Stimulated activated CD4-positive, alpha-beta T cell treated with anti-CD3 and anti-CD28 coated beads, TNF-alpha, amount 100 ng/mL, for 1 hour (primary cell): ENCODE results near the gene SLCO3A1.
A peak's percentile ranks its signal among the peaks of the same experiment; 100 is the strongest.

ENCODE experiments used
- DNase-seq, 3 donors: peaks; one replicate each; pipeline ENCODE4 v3.0.0-alpha.2; 2020; ENCODE audit warnings: low read depth in 3 of 3, low spot score in 1 of 3

Gene SLCO3A1

DNA sequence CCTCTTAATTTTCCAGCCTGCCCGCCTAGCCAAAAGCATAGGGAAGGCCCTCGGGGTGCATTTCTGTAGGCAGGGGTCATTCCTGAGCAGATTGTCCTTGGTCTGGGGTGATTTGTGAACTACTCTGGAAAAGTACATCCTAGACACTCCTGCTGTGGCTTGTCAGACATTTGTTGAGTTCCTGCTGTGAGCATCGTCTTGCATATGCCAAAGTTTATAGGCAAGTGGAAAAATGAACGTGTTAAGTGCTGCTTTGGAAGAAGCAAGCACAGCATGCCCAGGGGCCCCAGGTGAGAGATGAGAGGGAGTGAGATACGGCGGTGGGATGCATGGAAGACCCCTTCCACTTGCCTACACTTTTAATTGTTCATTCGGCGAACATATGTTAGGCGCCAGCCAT is 302.4 kb downstream of the SLCO3A1 start:
- no peak for DNase-seq

DNA sequence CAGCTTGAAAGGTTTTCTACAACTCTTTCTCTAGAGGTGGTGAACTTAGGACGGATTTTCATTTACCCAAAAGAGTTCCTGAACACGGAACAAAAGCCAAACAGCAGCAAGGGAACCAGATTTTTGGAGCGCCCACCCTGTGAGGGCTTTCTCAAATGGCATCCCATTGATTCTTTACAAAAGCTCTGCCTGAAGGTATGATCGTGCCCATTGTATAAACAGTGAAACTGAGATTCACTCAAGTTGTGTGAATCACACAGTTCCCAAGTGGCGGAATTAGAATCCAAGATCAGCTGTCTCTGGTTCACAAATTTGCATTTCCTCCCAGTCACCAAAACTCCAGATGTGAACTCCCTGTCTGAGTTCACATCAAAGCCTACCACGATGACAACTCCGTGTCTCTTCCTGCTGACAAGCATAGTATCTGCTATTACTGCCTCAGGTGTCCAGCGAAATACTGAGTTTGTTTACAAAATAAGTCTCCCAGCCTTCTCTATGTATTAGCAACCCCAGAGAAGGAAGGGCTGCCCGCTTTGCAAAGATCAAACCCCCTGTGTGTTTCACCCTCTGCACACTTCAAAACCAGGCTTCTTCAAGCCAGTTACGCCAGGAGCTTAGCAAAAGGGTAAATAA is 304.3 kb downstream of the SLCO3A1 start:
- no peak for DNase-seq

DNA sequence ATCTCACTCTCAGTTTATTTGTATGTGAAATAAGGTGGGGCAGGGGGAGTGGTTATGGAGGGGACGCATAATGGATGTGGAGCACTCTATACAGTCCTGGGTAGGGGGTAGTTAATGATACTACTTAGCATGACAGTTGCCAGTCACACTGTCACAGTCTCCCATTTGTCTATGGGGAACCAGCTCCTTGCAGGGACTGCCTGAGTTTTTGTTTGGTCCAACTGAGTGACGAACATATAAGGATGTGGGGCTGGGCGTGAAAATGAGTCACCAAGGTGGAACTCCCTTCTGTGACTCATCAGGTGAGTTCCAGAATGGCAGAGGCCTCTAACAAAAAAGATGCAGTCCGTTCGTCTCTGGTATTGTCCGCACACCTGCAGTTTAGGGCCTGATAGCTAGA is 304.9 kb downstream of the SLCO3A1 start:
- DNase-seq = peak in 2 of 3 donors; percentile 2 to 3

DNA sequence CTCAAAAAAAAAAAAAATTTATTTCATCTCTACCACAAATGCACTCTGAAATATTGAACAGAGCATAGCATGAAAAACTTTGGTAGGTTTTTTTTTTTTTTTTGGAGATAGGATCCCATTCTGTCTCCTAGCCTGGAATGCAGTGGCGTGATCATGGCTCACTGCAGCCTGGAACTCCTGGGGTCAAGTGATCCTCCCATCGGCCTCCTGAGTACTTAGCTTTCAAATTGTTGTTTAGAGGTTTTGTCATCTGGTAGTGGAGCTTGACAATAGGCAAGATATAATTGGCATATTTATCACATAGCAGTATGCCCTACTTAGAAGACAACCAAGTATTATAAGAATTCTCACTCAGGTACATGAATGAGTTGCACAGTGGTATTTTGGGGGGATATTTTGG is 306.0 kb downstream of the SLCO3A1 start:
- DNase-seq = no peak

DNA sequence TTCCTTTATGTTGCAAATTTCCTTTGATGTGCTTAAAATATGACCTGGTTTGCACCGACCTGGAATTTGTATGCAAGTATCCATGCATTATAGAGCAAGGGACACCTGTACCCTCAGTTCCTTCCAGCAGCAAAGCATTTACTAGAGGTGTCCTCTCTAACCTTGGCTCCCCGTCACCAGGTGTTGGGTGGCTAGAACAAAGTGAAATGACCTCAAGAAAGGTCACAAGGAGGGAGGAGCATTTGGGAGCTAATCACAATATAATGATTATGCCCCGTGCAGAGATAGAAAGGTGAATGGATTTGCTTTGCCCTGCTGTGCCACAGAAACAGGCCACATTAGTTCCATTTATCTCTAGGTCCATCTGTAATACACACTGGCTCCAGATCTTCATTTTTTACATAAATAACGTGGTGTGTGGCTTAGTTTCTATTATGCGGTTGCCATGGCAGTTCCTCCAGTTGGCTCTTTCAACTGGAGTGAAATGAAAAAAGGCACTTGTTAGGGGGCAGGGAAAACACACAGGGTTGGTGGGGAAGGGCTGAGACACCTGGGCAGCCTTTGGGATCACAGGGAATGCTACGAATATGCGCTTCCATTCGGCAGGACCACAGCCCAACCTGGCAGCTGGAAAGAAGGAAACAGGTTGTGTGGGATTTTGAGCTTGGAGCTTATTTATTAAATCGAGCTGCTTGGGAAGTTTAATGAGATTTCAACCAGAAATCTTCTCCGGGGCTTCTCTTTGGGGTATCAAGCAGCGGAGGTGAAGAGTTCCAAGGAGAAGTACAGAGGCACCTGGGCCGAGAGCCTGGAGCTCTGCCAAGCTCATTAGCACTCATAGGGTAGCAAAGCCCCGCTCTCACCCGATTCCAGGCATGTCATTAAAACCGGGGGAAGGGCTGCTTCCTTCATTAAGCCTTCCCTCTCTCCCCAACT is 306.7 kb downstream of the SLCO3A1 start:
- no peak for DNase-seq

DNA sequence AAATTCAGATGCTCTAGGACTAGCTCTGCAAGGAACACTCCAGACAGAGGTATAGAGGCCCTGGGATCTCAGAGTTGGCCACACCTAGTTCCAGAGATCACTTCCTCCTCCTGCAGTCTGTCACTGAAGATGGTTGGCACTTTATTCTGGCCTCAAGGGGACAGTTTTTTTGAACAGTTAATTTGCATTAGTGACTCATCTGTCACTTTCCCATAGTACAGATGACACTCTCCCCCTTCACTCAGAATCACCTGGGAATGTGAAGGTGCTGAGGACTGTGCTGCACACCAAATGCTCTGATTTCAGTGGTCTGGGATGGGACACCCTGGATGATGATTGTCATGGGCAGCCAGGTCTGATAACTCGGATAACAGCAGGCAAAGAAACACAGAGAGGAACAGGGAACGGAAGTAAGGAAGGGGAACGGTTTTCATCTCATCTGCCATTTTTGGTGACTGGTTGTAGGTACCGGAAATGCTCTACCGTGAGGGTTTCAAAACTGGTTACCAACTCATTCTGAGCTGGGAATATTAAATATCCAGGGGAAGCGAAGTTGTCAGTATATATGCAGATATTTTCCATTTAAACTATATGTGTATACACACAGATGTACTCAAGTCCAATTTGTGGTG is 307.6 kb downstream of the SLCO3A1 start:
- no peak for DNase-seq

DNA sequence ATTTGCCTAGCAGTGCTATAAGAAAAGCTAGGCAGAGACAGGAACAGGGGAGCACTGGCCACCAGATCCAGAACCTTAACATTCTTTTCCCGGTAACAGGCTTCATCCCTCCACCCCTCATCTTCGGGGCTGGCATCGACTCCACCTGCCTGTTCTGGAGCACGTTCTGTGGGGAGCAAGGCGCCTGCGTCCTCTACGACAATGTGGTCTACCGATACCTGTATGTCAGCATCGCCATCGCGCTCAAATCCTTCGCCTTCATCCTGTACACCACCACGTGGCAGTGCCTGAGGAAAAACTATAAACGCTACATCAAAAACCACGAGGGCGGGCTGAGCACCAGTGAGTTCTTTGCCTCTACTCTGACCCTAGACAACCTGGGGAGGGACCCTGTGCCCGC is 309.1 kb downstream of the SLCO3A1 start:
- no peak for DNase-seq

DNA sequence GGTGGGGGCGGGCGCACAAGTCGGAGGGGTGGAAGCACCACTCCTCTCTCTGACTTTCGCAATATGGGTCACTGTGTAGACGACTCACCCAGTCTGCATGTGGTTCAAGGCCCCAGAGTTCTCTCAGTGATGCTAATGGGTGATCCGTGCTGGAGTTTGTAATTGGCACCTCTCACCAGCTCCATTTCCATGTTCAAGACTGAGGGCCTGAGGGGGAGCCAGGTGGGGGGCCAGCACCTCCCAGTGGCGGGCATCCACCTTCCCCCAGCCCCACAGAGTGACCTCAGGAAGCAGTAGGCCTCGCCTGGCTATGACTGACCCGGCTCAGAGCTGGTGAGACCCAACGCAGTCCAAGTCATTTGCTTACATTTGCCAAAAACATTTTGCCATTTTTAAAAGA is 310.1 kb downstream of the SLCO3A1 start:
- DNase-seq = no peak

DNA sequence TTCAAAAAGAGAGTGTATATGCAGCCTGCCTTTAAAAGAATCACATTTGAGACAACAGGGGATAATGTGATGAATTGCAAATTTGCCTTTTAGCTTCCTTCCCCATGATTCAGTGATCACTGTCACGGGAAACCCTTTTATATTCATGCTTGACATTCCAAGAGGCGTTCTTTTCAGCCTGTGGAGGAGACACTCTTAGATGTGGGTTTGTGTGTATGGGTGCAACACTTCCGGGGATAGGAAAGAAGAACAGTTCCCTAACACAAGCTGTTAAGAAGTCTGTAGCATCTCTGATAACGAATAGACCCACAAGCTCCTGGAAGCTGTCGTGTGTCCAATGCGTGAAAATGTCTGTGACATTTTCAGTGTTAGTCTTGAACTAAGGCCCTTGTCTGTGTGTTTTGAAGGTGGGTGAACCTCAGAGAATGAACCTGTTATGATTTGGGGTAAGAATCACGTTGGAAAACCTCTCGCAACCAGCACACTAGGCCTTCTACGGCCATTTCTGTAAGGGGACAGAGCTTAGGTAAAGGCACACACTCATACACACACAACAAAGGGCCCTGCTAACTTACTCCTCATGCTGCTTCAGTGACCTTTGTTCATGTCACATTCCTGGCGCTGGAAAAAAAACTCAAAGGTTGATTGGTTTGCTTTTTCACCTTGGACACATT is 311.0 kb downstream of the SLCO3A1 start:
- DNase-seq = no peak

DNA sequence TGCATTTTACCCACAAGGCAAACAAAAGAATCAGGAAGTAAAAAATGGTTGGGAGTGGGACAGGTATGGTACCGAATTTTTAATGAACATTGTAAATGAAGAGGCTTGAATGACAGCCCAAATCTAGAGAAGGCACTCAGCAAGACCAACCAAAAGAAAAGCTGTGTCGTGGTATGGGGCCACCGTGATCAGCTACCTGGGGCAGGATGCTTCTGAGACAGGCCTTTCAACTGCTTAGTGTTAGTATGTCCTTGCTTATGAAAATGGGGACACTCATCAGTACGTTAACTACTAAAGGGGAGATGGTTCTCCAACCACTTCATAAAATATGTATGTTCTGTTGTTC is 311.5 kb downstream of the SLCO3A1 start:
- no peak for DNase-seq

DNA sequence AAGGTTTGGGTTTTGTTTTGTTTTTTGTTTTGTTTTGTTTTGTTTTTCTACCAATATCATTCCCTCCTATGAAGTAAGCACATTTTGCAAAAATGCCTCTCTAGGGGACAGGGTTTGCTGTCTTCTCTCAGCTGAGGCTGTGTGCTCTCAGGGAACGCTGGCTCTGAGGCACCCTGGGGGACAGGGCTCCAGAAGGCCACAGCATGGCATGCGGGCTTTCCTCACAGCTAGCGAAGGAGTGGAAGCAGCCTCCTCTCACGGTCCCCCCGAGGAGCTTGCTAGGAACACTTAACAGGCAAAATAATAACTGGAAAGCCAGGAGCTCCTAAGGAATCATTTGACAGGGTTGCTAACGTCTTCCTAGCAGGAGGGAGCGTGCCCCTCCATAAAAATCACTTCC is 312.5 kb downstream of the SLCO3A1 start:
- no peak for DNase-seq

DNA sequence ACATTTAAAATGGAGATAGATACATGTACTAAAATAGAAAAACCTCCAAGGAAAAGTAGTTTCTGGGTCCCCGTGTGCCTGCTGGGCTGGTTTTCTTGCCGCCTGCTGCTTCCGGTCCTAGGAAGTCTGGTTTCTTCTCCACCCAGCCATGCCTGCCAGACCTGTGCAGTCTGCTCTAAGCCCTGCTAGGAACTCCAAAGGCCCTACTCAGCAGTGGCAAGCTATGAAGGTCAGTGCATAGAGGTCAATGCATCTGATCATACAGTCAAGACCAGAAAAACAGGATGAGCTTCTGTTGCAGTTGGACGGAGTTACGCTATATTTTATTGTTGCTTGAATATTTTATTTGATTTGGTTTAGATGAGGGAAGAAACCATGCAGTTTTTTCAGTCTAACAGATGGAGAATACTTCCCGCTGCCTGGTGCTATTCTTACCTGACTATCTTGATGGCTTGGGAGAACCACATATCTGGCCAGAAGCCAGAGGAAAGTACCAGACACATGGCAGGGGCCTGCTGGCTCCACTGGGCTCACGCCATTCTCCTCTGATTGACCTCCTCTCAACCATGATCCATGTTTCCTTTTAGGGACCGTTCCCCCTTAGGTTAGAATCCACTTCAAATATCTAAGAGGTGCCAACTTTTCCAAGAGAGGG is 313.4 kb downstream of the SLCO3A1 start:
- no peak for DNase-seq

DNA sequence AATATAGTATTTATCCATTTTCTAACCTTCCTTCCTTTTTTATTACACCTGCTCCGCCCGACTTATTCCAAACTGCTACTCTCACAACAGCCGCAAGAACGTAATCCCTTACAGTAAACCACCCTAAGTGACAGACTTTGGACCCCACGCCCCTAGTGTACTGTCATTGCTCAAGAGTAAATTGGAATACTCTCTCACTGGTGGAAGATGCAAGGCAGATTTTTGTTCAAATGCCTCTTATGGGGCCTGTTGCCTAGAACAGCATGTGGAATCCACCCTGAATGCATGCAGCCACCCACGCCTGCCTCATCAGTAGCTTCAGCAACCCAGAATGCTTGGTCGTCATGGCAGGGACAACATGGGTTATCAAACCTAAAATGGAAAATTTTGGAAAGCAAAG is 313.9 kb downstream of the SLCO3A1 start:
- DNase-seq = no peak

DNA sequence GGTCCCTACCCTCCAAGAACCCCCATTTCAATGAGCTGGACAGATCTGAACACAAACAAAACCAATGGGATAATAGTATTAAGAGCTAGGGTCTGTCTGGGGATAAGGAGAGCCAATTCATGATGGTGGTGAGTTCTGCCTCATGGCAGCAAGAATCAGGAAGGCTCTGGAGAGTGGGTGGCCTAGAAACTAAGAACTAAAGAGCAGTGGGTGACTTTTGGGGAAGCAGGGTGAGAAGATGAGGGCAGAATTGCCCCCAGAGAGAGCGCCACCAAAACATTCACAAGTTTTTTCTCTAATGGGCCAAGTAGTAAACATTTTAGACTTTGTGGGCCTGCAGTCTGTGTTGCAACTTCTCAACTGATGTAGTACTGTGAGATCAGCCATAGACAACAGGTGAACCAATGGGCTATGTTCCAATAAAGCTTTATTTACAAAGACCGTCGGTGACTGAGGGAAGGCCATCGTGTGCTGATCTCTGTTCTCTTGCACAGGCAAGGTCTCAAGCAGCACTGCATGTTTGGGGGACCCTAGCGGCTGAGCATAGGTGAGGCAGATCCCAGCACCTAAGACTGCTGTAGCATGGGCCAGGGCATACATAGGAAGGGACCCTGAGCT is 314.7 kb downstream of the SLCO3A1 start:
- DNase-seq = no peak

DNA sequence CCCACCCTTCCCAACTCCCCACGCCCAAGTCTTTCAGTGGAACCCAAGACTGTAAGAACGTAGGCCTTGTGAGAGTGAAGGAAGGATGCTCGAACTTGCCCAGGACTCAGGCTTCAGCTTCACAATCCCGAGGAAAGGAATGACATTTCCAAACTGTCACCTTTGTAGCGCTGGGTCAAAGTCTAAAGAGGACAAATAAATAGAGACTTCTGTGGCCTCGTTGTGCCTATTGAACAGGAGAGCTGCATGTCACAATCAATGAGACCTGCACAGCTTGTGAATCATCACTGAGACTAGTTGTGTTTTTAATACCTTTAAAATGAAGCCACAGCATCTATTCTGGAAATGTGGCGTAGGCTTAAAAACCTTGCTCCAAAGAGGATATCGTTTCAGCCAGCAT is 317.4 kb downstream of the SLCO3A1 start:
- DNase-seq = no peak

DNA sequence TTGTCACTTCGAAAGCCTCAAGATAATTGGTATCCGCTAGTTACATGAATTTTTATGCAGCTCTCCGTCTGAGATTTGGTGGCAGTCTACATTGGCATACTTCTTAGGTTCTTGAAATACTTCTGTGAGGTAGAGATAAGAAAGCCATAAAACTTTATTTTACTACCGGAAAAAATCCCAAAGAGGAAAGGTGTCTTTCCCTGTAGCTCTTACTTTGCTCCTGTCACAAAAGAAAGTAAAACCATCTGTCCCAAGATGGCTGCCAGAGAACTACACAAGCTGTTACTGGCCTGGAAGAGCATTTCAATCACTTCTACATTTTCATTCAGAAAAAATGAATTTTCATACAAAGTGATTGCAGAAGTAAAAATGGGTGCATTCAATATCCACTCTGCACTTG is 325.4 kb downstream of the SLCO3A1 start:
- no peak for DNase-seq

DNA sequence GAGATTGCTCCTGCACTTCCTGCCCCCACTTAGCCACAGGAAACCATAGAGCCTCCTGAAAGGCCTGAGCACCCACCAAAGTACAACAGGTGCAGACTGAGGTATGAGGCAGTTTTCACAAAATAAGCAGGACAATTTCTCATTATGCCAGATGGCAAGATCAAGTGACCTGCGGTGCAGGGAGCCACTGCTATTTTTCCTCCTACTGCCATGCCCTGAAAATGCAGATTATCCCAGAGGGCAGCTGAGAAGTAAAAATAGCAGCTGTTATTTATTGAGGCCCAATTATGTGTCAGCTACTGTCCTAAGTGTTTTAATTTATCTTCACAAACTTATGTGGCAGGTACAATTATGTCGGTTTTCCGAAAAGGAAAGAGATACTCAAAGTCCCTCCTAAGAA is 330.6 kb downstream of the SLCO3A1 start:
- DNase-seq = no peak

DNA sequence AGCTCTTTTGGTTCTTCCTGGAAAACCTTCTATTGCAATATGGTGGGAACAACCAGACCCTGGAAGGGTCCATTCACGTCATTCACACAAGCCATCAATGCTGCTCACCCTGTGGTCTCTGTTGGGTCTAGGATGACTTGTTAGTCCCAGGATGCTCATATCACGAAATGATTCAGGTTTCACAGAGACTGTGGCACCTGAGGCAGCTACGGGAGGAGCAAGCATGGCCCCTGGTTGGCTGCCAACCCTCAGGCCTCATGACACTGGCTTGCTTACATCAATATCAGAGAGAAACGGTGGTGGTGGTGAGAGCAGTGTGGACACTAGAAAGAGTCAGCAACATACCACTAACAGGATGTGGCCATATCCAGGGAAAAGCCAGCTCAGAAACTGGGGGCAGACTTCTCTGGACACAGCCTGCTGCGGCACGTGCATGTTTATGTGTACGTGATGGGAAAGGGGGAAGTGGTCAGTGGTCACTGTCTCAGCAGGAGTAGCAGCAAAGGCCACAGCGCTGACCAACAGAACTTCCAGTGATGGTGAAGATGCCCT is 331.2 kb downstream of the SLCO3A1 start:
- no peak for DNase-seq

DNA sequence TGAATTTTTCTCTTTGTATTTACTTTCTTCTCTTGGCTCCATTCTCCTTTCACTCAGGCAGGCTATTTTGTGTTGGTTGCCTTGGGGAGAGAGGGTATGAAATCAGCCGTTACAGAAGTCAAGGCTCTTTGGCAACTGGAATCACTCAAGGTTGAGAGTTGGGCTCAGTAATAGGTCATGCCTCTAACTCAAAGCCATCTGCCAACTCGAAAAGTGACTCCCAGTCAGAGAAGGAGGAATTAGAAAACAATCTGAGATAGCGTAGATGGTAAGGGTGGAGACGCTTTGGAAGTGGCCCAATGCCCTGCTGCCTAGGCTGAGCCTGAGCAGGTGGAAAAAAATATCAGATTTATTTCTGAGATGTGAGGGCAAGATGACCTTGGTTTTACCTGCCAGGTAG is 334.5 kb downstream of the SLCO3A1 start:
- no peak for DNase-seq

DNA sequence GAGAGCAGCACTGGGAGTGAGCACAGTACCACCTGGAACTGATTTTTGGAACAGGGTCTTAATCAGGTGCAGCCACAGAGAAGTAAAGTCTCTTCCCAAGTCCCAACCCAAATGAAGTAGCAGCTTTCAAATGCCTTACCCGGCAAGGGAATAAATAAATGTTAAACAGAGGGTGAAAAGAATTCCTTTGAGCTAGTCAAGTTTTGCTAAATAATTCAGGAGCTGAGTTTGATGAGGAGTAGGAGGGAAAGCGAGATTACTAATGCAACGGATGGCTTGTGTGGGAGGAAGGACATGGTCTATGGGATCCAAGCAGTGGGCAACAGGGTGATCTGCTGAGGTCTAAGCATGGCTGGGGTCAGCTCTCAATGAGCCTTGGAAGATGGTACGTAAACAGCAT is 335.7 kb downstream of the SLCO3A1 start:
- DNase-seq = no peak

DNA sequence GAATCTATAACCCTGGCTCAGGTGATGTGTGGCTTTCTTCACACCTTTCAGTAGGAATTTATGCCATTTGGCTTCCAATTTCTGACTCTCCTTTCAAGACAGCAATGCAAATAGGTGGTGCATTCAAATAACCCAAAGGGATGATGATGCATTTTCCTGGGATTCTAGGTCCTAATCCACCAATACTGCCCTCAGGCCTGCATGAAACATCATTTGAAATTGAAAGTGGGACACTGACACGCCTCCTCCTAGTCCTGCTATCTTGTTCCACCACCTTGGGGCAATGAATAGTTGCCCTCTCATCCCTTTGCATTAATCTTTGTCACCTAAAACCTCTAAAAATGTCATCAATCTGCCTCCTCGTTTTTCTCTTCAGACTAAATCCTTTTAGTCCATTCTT is 341.7 kb downstream of the SLCO3A1 start:
- DNase-seq = no peak
